Stimulated activated CD4-positive, alpha-beta T cell treated with anti-CD3 and anti-CD28 coated beads, Interleukin-2, amount 100 ng/mL, for 4 hours (primary cell): Measurements from ENCODE around the gene MAJIN.

Source experiments
- DNase-seq: peaks from one replicate; pipeline ENCODE4 v3.0.0-alpha.2; 2020; ENCODE audit warnings: low read depth

MAJIN gene

DNA sequence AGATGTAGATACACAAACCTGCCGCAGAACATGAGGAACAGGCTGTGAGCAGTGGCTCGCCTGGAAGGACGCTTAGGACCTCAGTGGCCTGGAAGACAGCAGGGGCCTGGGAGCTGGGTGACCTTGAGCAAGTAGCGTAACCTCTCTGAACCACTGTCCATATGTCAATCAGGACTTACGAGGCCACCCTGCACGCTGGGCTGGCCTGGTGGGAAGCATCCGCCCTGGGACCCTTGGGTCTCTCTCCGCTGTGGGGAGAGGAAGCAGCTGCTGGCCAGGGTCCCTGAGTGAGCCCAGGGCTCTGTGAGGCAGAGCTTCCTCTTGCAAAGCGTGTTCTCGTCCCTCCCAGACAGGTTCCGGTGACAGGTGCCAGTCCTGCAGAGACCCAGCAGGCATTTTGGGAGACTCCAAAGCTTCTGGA, 79.5 kb downstream of the MAJIN start:
- DNase-seq = no peak

DNA sequence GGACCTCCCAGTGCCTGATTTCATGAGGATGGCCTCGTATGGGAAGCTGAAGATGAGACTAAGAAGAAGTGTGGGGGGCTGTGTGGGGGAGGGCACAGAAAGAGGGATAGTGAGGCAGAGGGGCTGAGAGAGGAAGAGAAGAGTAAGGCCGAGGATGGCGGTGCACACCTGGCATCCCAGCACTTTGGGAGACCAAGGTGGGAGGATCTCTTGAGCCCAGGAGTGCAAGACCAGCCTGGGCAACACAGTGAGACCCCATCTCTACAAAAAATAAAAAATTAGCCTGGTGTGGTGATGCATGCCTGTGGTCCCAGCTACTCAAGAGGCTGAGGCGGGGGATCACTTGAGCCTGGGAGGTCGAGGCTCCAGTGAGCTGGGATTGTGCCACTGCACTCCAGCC, 80.0 kb downstream of the MAJIN start:
- no peak for DNase-seq

DNA sequence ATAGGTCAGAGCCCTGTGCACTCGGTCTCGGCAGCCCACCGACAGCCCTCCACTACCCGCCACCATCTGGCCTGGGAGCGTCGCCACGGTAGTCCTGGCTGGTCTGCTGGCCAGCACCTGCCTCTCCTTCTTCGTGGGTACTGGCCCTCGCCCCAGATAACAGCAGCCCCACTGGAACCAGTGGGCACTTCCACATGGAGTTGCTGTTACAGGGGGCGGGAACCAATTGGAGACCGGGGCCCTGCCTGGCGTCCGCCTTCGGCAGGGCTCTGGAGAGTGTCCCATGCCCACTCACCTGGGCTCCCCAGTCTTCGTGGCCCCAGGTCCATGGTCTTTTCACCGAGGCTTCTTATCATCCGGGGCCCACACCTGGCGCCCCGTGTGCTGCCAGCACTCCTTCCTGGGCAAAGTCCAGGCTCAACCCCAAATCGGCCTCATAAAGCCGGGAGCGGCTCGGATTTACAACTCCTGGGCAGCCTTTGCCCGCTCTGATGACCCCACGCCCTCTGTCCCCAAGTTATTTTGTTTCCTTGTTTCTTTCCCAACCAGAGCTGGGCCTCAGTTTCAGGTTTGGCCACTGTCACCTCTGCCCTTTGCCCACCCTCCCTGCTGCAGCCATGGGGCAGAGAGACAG, 80.6 kb downstream of the MAJIN start:
- DNase-seq = no peak

DNA sequence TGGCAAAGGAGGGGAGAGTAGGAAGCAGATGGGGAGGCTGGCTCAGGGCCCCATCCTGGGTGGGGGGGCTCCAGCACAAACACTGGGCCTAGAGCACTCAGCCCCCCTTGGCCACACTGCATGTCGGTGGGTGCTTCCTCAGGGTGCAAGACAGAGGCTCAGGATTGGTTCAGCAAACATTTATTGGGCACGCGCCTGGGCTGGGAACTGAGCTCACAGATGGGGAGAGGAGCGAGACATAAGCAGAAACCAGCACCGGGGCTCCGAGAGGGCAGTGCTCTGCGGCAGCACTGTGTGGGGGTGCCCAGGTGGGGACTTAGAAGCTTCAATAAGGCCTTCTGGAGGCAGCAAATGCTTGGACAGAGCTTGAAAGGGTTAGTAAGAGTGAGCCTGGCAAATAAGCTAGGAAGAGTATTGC, 81.4 kb downstream of the MAJIN start:
- no peak for DNase-seq

DNA sequence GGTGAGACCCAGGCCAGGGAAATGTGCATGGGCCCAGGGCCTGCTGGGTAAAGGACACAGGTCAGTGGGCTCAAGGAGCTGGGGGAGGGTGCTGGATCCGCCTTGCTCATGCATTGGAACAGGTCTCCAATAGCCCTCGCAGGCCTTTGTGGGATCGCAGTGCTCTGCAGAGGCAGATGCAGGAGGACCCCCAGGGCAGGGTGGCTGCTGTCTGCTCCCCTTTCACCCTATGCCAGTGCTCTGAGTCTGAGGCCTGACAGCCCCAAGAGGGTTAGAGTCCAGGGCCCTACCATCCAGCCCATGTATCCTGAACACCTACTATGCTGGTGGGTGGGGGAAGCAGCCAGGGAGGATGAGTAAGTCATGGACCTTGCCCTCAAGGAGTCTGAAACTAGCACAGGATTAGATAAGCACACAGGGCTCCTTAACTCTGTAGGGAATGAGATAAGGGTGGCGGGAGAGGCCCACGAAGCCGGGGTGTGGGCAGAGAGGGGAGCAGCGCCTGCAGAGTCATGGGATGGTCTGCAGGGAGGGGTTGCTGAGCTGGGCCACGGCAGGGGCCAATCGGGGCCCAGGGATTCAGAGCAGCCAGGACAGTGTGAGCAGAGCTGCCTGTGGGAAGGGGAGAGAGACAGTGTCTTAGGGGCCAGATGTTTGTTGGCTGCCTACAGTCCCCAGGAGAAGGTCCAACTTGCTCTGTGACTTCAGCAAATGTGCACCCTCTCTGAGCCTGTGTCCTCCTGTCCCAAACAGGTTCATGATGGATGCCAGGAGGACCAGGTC, 83.0 kb downstream of the MAJIN start:
- DNase-seq = no peak

DNA sequence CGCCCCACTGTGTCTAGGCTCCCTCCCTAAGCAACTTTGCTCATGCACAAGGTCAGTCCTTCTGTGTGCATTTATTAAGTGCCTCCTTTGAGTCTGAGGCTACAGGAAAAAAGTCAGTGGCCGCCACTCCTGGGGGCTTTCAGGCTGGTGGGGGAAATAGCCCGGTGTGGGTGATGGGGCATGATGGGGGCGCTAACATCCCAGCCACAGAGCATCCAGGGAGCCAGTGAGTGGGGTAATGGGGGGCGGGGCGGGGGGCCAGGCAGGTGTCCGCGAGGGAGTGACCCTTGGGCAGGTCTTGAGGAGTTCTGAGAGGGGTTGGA, 83.5 kb downstream of the MAJIN start:
- no peak for DNase-seq
